ENCODE results near the gene LRP8. TPM values are rescaled to one million over a fixed set of nuclear protein-coding genes. Genes with fewer than 3 reads are reported as not detected.

Gene LRP8
- total and polyA plus RNA-seq, 2 experiments from 2014 or later: 27.8 to 71.1 TPM

DNA sequence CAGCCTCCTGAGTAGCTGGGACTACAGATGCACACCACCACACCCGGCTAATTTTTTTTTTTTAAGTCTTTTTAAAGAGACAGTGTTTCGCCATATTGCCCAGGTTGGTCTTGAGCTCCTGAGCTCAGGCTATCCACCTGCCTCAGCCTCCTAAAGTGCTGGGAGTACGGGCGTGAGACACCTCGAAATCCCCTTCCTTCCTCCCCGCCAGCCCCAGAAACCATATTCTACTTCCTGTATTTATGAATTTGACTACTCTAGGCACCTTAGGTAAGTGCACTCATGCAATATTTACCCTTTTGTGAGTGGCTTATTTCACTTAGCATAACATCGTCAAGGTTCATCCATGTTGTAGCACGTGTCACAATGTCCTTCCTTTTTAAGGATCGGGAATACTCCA lies 6.9 kb upstream of the LRP8 start (continued):
- TF ChIP-seq, protein P1, sequence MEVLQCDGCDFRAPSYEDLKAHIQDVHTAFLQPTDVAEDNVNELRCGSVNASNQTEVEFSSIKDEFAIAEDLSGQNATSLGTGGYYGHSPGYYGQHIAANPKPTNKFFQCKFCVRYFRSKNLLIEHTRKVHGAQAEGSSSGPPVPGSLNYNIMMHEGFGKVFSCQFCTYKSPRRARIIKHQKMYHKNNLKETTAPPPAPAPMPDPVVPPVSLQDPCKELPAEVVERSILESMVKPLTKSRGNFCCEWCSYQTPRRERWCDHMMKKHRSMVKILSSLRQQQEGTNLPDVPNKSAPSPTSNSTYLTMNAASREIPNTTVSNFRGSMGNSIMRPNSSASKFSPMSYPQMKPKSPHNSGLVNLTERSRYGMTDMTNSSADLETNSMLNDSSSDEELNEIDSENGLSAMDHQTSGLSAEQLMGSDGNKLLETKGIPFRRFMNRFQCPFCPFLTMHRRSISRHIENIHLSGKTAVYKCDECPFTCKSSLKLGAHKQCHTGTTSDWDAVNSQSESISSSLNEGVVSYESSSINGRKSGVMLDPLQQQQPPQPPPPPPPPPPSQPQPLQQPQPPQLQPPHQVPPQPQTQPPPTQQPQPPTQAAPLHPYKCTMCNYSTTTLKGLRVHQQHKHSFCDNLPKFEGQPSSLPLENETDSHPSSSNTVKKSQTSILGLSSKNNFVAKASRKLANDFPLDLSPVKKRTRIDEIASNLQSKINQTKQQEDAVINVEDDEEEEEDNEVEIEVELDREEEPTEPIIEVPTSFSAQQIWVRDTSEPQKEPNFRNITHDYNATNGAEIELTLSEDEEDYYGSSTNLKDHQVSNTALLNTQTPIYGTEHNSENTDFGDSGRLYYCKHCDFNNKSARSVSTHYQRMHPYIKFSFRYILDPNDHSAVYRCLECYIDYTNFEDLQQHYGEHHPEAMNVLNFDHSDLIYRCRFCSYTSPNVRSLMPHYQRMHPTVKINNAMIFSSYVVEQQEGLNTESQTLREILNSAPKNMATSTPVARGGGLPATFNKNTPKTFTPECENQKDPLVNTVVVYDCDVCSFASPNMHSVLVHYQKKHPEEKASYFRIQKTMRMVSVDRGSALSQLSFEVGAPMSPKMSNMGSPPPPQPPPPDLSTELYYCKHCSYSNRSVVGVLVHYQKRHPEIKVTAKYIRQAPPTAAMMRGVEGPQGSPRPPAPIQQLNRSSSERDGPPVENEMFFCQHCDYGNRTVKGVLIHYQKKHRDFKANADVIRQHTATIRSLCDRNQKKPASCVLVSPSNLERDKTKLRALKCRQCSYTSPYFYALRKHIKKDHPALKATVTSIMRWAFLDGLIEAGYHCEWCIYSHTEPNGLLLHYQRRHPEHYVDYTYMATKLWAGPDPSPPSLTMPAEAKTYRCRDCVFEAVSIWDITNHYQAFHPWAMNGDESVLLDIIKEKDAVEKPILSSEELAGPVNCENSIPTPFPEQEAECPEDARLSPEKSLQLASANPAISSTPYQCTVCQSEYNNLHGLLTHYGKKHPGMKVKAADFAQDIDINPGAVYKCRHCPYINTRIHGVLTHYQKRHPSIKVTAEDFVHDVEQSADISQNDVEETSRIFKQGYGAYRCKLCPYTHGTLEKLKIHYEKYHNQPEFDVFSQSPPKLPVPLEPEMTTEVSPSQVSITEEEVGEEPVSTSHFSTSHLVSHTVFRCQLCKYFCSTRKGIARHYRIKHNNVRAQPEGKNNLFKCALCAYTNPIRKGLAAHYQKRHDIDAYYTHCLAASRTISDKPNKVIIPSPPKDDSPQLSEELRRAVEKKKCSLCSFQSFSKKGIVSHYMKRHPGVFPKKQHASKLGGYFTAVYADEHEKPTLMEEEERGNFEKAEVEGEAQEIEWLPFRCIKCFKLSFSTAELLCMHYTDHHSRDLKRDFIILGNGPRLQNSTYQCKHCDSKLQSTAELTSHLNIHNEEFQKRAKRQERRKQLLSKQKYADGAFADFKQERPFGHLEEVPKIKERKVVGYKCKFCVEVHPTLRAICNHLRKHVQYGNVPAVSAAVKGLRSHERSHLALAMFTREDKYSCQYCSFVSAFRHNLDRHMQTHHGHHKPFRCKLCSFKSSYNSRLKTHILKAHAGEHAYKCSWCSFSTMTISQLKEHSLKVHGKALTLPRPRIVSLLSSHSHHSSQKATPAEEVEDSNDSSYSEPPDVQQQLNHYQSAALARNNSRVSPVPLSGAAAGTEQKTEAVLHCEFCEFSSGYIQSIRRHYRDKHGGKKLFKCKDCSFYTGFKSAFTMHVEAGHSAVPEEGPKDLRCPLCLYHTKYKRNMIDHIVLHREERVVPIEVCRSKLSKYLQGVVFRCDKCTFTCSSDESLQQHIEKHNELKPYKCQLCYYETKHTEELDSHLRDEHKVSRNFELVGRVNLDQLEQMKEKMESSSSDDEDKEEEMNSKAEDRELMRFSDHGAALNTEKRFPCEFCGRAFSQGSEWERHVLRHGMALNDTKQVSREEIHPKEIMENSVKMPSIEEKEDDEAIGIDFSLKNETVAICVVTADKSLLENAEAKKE (CRISPR knock-in tag; IDR thresholded peaks at IDR 0.05): no peak
- TF ChIP-seq, protein P2, sequence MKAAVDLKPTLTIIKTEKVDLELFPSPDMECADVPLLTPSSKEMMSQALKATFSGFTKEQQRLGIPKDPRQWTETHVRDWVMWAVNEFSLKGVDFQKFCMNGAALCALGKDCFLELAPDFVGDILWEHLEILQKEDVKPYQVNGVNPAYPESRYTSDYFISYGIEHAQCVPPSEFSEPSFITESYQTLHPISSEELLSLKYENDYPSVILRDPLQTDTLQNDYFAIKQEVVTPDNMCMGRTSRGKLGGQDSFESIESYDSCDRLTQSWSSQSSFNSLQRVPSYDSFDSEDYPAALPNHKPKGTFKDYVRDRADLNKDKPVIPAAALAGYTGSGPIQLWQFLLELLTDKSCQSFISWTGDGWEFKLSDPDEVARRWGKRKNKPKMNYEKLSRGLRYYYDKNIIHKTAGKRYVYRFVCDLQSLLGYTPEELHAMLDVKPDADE (IDR thresholded peaks at IDR 0.05): no peak
- TF ChIP-seq ZNF331 (CRISPR knock-in tag; IDR thresholded peaks at IDR 0.05; ENCODE audit: low read depth) (no peak), EZH2 (IDR thresholded peaks at IDR 0.05; ENCODE audit: low read depth, unreplicated experiment) (no peak), CREB1 (CRISPR knock-in tag; IDR thresholded peaks at IDR 0.05; ENCODE audit: low read depth) (no peak), NANOG (IDR thresholded peaks at IDR 0.05; ENCODE audit: borderline replicate concordance) (no peak), JUNB (IDR thresholded peaks at IDR 0.05; ENCODE audit: unreplicated experiment) (no peak)
- TF ChIP-seq, protein P3, sequence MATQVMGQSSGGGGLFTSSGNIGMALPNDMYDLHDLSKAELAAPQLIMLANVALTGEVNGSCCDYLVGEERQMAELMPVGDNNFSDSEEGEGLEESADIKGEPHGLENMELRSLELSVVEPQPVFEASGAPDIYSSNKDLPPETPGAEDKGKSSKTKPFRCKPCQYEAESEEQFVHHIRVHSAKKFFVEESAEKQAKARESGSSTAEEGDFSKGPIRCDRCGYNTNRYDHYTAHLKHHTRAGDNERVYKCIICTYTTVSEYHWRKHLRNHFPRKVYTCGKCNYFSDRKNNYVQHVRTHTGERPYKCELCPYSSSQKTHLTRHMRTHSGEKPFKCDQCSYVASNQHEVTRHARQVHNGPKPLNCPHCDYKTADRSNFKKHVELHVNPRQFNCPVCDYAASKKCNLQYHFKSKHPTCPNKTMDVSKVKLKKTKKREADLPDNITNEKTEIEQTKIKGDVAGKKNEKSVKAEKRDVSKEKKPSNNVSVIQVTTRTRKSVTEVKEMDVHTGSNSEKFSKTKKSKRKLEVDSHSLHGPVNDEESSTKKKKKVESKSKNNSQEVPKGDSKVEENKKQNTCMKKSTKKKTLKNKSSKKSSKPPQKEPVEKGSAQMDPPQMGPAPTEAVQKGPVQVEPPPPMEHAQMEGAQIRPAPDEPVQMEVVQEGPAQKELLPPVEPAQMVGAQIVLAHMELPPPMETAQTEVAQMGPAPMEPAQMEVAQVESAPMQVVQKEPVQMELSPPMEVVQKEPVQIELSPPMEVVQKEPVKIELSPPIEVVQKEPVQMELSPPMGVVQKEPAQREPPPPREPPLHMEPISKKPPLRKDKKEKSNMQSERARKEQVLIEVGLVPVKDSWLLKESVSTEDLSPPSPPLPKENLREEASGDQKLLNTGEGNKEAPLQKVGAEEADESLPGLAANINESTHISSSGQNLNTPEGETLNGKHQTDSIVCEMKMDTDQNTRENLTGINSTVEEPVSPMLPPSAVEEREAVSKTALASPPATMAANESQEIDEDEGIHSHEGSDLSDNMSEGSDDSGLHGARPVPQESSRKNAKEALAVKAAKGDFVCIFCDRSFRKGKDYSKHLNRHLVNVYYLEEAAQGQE (IDR thresholded peaks at IDR 0.05; ENCODE audit: unreplicated experiment): no peak
- TF ChIP-seq, protein P4, sequence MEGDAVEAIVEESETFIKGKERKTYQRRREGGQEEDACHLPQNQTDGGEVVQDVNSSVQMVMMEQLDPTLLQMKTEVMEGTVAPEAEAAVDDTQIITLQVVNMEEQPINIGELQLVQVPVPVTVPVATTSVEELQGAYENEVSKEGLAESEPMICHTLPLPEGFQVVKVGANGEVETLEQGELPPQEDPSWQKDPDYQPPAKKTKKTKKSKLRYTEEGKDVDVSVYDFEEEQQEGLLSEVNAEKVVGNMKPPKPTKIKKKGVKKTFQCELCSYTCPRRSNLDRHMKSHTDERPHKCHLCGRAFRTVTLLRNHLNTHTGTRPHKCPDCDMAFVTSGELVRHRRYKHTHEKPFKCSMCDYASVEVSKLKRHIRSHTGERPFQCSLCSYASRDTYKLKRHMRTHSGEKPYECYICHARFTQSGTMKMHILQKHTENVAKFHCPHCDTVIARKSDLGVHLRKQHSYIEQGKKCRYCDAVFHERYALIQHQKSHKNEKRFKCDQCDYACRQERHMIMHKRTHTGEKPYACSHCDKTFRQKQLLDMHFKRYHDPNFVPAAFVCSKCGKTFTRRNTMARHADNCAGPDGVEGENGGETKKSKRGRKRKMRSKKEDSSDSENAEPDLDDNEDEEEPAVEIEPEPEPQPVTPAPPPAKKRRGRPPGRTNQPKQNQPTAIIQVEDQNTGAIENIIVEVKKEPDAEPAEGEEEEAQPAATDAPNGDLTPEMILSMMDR (conservative IDR thresholded peaks at IDR 0.05; ENCODE audit: low read depth in 2 of 2): no peak
